H9 (cell line): Measurements from ENCODE around the gene CCDC175. TPM values are rescaled to one million over a fixed set of nuclear protein-coding genes. Genes with fewer than 3 reads are reported as not detected.

Experiments
- DNase-seq: peaks from one replicate; pipeline ENCODE4 v3.0.0-alpha.2; 2017
- H2AFZ ChIP-seq: one replicate; pipeline ENCODE4 v1.6.1; 2013; ENCODE audit warnings: mild to moderate bottlenecking, low read length, control low read depth, moderate library complexity
- H2AK5ac ChIP-seq: 2 replicates; pipeline ENCODE4 v1.6.1; 2013; ENCODE audit warnings: low read length, control low read depth, mixed read lengths; ENCODE audit not compliant: insufficient read length
- H2BK120ac ChIP-seq: one replicate; pipeline ENCODE4 v1.6.1; 2013; ENCODE audit warnings: low read depth, mild to moderate bottlenecking, low read length, control low read depth, inconsistent platforms; ENCODE audit not compliant: poor library complexity, severe bottlenecking
- H2BK12ac ChIP-seq: 2 replicates; pipeline ENCODE4 v1.6.1; 2013; ENCODE audit warnings: low read length, control low read depth, mixed read lengths, low read depth; ENCODE audit not compliant: insufficient read length
- H2BK15ac ChIP-seq: 2 replicates; pipeline ENCODE4 v1.6.1; 2013; ENCODE audit warnings: low read depth, low read length, control low read depth
- H2BK20ac ChIP-seq: one replicate; pipeline ENCODE4 v1.6.1; 2013; ENCODE audit warnings: low read depth, mild to moderate bottlenecking, low read length, control low read depth, inconsistent platforms; ENCODE audit not compliant: poor library complexity, severe bottlenecking
- H2BK5ac ChIP-seq: 2 replicates; pipeline ENCODE4 v1.6.1; 2013; ENCODE audit warnings: low read length, control low read depth, mixed read lengths; ENCODE audit not compliant: insufficient read length
- H3K14ac ChIP-seq: 2 replicates; pipeline ENCODE4 v1.6.1; 2013; ENCODE audit warnings: low read length, control low read depth; ENCODE audit not compliant: insufficient read depth
- H3K18ac ChIP-seq: 2 replicates; pipeline ENCODE4 v1.6.1; 2013; ENCODE audit warnings: low read depth, mild to moderate bottlenecking, mixed read lengths, low read length, control low read depth; ENCODE audit not compliant: insufficient read length
- H3K23ac ChIP-seq: 2 replicates; pipeline ENCODE4 v1.6.1; 2013; ENCODE audit warnings: low read length, control low read depth, mixed read lengths, low read depth; ENCODE audit not compliant: insufficient read length
- H3K23me2 ChIP-seq: 2 replicates; pipeline ENCODE4 v1.6.1; 2013; ENCODE audit warnings: low read depth, mild to moderate bottlenecking, mixed read lengths, low read length, control low read depth; ENCODE audit not compliant: insufficient read length, poor library complexity, severe bottlenecking
- H3K27ac ChIP-seq: 2 replicates; pipeline ENCODE4 v1.5.1; 2013; ENCODE audit warnings: low read length, control low read depth, mixed read lengths, low read depth; ENCODE audit not compliant: insufficient read length
- H3K27me3 ChIP-seq: 2 replicates; pipeline ENCODE4 v1.6.1; 2013; ENCODE audit warnings: low read length, control low read depth, inconsistent platforms; ENCODE audit not compliant: insufficient read depth
- H3K4ac ChIP-seq: 2 replicates; pipeline ENCODE4 v1.6.1; 2013; ENCODE audit warnings: low read depth, mild to moderate bottlenecking, control low read depth, inconsistent platforms, low read length, moderate library complexity
- H3K4me1 ChIP-seq: 2 replicates; pipeline ENCODE4 v1.6.1; 2013; ENCODE audit warnings: low read length, control low read depth, inconsistent platforms; ENCODE audit not compliant: insufficient read depth
- H3K4me2 ChIP-seq: 2 replicates; pipeline ENCODE4 v1.6.1; 2013; ENCODE audit warnings: low read length, control low read depth, mixed read lengths; ENCODE audit not compliant: insufficient read length, insufficient read depth
- H3K56ac ChIP-seq: 2 replicates; pipeline ENCODE4 v1.6.1; 2013; ENCODE audit warnings: low read depth, mild to moderate bottlenecking, mixed read lengths, low read length, control low read depth; ENCODE audit not compliant: insufficient read length
- H3K79me1 ChIP-seq: 2 replicates; pipeline ENCODE4 v1.6.1; 2013; ENCODE audit warnings: low read depth, mild to moderate bottlenecking, moderate library complexity, low read length, control low read depth, inconsistent platforms; ENCODE audit not compliant: insufficient read depth, poor library complexity, severe bottlenecking
- H3K79me2 ChIP-seq: 2 replicates; pipeline ENCODE4 v1.6.1; 2013; ENCODE audit warnings: low read length, control low read depth, inconsistent platforms; ENCODE audit not compliant: insufficient read depth
- H3K9ac ChIP-seq: 2 replicates; pipeline ENCODE4 v1.6.1; 2013; ENCODE audit warnings: low read length, control low read depth, mixed read lengths; ENCODE audit not compliant: insufficient read length; ENCODE audit errors: extremely low read depth
- H3K9me3 ChIP-seq: one replicate; pipeline ENCODE4 v1.6.1; 2013; ENCODE audit warnings: low read depth, low read length, inconsistent platforms; ENCODE audit not compliant: control insufficient read depth
- H3T11ph ChIP-seq: one replicate; pipeline ENCODE4 v1.6.1; 2013; ENCODE audit warnings: mild to moderate bottlenecking, low read length, control low read depth, inconsistent platforms
- H4K20me1 ChIP-seq: one replicate; pipeline ENCODE4 v1.6.1; 2013; ENCODE audit not compliant: control insufficient read depth, insufficient read length, insufficient read depth
- H4K5ac ChIP-seq: 2 replicates; pipeline ENCODE4 v1.6.1; 2013; ENCODE audit warnings: low read depth, mild to moderate bottlenecking, mixed read lengths, low read length, control low read depth; ENCODE audit not compliant: insufficient read length
- H4K8ac ChIP-seq: replicated peaks from 2 replicates; pipeline ENCODE4 v1.6.1; 2013; ENCODE audit warnings: low read length, control low read depth, mixed read lengths, low read depth; ENCODE audit not compliant: insufficient read length
- H4K91ac ChIP-seq: 2 replicates; pipeline ENCODE4 v1.6.1; 2013; ENCODE audit warnings: low read depth, mild to moderate bottlenecking, moderate library complexity, mixed read lengths, low read length, control low read depth; ENCODE audit not compliant: insufficient read length
- H3K27ac Mint-ChIP-seq, 3 experiments: 2 replicates in 2 of 3; 3 replicates in 1 of 3; pipeline ENCODE4 v1.8.0; 2020 to 2021; ENCODE audit warnings: mixed read lengths in 3 of 3, mild to moderate bottlenecking in 1 of 3, moderate library complexity in 1 of 3
- H3K27me3 Mint-ChIP-seq: 2 replicates; pipeline ENCODE4 v1.8.0; 2021; ENCODE audit warnings: low read depth, mild to moderate bottlenecking, moderate library complexity, mixed read lengths
- H3K36me3 Mint-ChIP-seq, 3 experiments: 2 replicates in 2 of 3; 3 replicates in 1 of 3; pipeline ENCODE4 v1.8.0; 2020 to 2021; ENCODE audit warnings: low read depth in 3 of 3, mixed read lengths in 3 of 3; ENCODE audit not compliant: insufficient read depth in 1 of 3
- H3K4me1 Mint-ChIP-seq, 2 experiments: 2 replicates each; pipeline ENCODE4 v1.8.0; 2020; ENCODE audit warnings: mixed read lengths in 2 of 2
- H3K4me3 Mint-ChIP-seq, 2 experiments: 2 replicates in 1 of 2; 3 replicates in 1 of 2; pipeline ENCODE4 v1.8.0; 2020 to 2021; ENCODE audit warnings: mild to moderate bottlenecking in 2 of 2, mixed read lengths in 2 of 2, moderate library complexity in 1 of 2
- H3K9me3 Mint-ChIP-seq, 2 experiments: 2 replicates in 1 of 2; 3 replicates in 1 of 2; pipeline ENCODE4 v1.8.0; 2020; ENCODE audit warnings: mild to moderate bottlenecking in 2 of 2, mixed read lengths in 2 of 2, moderate library complexity in 1 of 2
- CTCF ChIP-seq: fragments of 200-600 bp; sonication (generic); conservative IDR thresholded peaks from 3 replicates; pipeline ENCODE4 v1.8.0; 2021; ENCODE audit warnings: antibody characterized with exemption, mild to moderate bottlenecking
- WGBS: extraction: QIAGEN DNeasy Blood & Tissue Kit; methylation state at CpG from one replicate; pipeline ENCODE4 v1.1.7; 2013; ENCODE audit warnings: missing lambda C conversion rate, low lambda C conversion rate, mixed read lengths; ENCODE audit not compliant: insufficient read length; ENCODE audit errors: extremely low coverage; 5-methylcytosine and 5-hydroxymethylcytosine counted together
- total RNA-seq: library from RNA; stranded (reverse); gene quantifications from 2 replicates; pipeline ENCODE4 v1.2.1, GENCODE V29; 2021

Gene CCDC175
- total RNA-seq, 1 experiment from 2014 or later = 0.09 TPM

GRCh38 chr14:59532419-59532818 lies 44.2 kb downstream of the CCDC175 start:
- Histone ChIP-seq H3K18ac (no peak overlapping the region), H3K23me2 (no peaks in the 10 kb centered on the region), H2BK12ac (no peak overlapping the region), H2AK5ac (no peak overlapping the region), H3K27me3 (no peaks in the 10 kb centered on the region), H3K9me3 (no peaks in the 10 kb centered on the region), H2BK15ac (no peak overlapping the region), H2BK20ac (no peak overlapping the region), H3K79me1 (no peaks in the 10 kb centered on the region), H4K20me1 (no peaks in the 10 kb centered on the region), H3T11ph (no peak overlapping the region), H2AFZ (no peak overlapping the region), H4K8ac (no peak overlapping the region), H3K56ac (no peak overlapping the region), H4K91ac (no peak overlapping the region), H3K9ac (no peak overlapping the region), H3K79me2 (no peaks in the 10 kb centered on the region), H2BK120ac (no peak overlapping the region), H3K27ac (no peak overlapping the region), H3K4me1 (no peaks in the 10 kb centered on the region), H3K14ac (no peak overlapping the region), H4K5ac (no peak overlapping the region), H3K23ac (no peak overlapping the region), H3K4me2 (no peak overlapping the region), H2BK5ac (no peak overlapping the region), H3K4ac (no peak overlapping the region)
- peaks cover 0 to 2% of the 10 kb centered on the region in 2 experiments; a peak in 3 of 5 replicates for H3K9me3 Mint-ChIP-seq
- no peak overlapping the region for H3K27ac Mint-ChIP-seq
- no peaks in the 10 kb centered on the region for H3K27me3 Mint-ChIP-seq
- DNase-seq = no peak
- WGBS = no CpG with 5 or more reads among the region's 1 CpG
- no peak for TF ChIP-seq CTCF
- no peaks in the 10 kb centered on the region for H3K36me3 Mint-ChIP-seq
- H3K4me3 Mint-ChIP-seq = no peak overlapping the region
- peaks cover 2 to 5% of the 10 kb centered on the region in 2 experiments; a peak in 2 of 4 replicates for H3K4me1 Mint-ChIP-seq
